OCI-LY1 (cell line): ENCODE data around the gene TDRD10.

Experiments used
- EZH2 ChIP-seq: fragments of 200-600 bp; sonication (generic), shearing (Covaris generic); IDR thresholded peaks from 2 replicates; pipeline ENCODE4 v1.8.0; 2017; ENCODE audit warnings: borderline replicate concordance, mixed run types, mild to moderate bottlenecking, antibody characterized with exemption, low read length, moderate library complexity, mixed read lengths
- TF ChIP-seq, protein P1 (sequence below): fragments of 200-600 bp; sonication (generic), shearing (Covaris generic); IDR thresholded peaks from 2 replicates; pipeline ENCODE4 v1.5.1; 2017; ENCODE audit warnings: mild to moderate bottlenecking, antibody characterized with exemption, low read length, moderate library complexity, mixed read lengths

DNA sequence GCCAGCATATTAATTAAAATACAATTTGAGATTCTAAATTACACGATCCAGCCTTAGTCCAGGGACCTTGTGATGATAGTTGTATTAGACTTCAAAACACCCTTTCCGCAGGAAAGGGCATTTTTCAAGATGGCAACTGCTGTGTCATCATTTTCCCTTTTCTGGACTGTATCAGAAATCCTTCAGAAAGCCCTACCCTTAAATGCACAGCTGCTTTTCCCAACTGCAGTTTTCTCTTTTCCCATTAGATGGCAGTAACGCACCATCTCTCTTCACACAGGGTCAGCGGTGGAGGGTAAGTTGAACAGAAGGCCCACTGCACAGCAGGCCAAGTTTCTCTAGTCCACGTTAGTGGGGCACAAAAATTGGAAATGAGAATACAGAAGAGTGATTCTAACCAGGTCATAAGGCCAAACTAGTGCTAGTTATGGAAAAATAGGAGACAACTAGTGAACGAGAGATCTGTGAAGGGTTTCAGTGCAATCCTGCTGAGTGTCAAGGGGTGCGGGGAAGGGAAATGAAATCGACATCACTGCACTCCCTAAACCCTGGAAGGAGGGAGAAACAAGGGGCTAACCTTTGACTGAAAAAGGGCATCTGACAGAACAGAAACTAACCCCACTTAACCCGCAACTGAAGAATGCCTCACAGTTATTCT lies 22.1 kb upstream of the TDRD10 start:
- no peak for TF ChIP-seq EZH2
- TF ChIP-seq, protein P1, sequence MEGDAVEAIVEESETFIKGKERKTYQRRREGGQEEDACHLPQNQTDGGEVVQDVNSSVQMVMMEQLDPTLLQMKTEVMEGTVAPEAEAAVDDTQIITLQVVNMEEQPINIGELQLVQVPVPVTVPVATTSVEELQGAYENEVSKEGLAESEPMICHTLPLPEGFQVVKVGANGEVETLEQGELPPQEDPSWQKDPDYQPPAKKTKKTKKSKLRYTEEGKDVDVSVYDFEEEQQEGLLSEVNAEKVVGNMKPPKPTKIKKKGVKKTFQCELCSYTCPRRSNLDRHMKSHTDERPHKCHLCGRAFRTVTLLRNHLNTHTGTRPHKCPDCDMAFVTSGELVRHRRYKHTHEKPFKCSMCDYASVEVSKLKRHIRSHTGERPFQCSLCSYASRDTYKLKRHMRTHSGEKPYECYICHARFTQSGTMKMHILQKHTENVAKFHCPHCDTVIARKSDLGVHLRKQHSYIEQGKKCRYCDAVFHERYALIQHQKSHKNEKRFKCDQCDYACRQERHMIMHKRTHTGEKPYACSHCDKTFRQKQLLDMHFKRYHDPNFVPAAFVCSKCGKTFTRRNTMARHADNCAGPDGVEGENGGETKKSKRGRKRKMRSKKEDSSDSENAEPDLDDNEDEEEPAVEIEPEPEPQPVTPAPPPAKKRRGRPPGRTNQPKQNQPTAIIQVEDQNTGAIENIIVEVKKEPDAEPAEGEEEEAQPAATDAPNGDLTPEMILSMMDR: peak; percentile 93
